Measurements from ENCODE around the gene UBR3.

UBR3 gene

DNA sequence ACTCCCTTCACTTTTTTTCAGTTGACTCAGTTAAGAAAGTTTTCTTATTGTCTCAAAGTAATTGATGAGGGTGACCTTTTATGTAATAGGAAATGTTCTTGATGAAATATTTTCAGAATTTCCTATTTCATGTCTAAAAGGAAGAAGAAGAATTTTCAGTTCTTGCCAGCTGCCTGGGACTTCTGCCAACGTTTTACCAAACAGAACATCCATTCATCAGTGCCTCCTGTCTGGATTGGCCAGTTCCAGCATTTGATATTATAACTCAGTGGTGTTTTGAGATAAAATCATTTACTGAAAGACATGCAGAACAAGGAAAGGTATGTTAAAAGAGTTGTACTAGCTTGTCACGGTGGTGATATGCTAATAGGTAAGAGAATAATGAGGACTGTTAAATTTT is 246.0 kb downstream of the UBR3 start:
- H3K27me3 ChIP-seq (ENCODE audit: insufficient read depth, poor library complexity, severe bottlenecking) = no peaks in the 10 kb centered on the region
- H3K4me3 ChIP-seq (replicated peaks; ENCODE audit: insufficient read depth, low read length) = no peak overlapping the region
- TF ChIP-seq POLR2AphosphoS5 (IDR thresholded peaks at IDR 0.05; ENCODE audit: low read depth) (no peak), GABPA (IDR thresholded peaks at IDR 0.05; ENCODE audit: low read depth) (no peak), SPI1 (IDR thresholded peaks at IDR 0.05; ENCODE audit: borderline replicate concordance, low read depth) (no peak)
- TF ChIP-seq, protein P1, sequence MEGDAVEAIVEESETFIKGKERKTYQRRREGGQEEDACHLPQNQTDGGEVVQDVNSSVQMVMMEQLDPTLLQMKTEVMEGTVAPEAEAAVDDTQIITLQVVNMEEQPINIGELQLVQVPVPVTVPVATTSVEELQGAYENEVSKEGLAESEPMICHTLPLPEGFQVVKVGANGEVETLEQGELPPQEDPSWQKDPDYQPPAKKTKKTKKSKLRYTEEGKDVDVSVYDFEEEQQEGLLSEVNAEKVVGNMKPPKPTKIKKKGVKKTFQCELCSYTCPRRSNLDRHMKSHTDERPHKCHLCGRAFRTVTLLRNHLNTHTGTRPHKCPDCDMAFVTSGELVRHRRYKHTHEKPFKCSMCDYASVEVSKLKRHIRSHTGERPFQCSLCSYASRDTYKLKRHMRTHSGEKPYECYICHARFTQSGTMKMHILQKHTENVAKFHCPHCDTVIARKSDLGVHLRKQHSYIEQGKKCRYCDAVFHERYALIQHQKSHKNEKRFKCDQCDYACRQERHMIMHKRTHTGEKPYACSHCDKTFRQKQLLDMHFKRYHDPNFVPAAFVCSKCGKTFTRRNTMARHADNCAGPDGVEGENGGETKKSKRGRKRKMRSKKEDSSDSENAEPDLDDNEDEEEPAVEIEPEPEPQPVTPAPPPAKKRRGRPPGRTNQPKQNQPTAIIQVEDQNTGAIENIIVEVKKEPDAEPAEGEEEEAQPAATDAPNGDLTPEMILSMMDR (IDR thresholded peaks at IDR 0.05; ENCODE audit: insufficient read depth, low read length) = no peak
- TF ChIP-seq, protein P2, sequence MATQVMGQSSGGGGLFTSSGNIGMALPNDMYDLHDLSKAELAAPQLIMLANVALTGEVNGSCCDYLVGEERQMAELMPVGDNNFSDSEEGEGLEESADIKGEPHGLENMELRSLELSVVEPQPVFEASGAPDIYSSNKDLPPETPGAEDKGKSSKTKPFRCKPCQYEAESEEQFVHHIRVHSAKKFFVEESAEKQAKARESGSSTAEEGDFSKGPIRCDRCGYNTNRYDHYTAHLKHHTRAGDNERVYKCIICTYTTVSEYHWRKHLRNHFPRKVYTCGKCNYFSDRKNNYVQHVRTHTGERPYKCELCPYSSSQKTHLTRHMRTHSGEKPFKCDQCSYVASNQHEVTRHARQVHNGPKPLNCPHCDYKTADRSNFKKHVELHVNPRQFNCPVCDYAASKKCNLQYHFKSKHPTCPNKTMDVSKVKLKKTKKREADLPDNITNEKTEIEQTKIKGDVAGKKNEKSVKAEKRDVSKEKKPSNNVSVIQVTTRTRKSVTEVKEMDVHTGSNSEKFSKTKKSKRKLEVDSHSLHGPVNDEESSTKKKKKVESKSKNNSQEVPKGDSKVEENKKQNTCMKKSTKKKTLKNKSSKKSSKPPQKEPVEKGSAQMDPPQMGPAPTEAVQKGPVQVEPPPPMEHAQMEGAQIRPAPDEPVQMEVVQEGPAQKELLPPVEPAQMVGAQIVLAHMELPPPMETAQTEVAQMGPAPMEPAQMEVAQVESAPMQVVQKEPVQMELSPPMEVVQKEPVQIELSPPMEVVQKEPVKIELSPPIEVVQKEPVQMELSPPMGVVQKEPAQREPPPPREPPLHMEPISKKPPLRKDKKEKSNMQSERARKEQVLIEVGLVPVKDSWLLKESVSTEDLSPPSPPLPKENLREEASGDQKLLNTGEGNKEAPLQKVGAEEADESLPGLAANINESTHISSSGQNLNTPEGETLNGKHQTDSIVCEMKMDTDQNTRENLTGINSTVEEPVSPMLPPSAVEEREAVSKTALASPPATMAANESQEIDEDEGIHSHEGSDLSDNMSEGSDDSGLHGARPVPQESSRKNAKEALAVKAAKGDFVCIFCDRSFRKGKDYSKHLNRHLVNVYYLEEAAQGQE (IDR thresholded peaks at IDR 0.05; ENCODE audit: insufficient replicate concordance, low read depth) = no peak
- peak in 1 of 2 experiments; percentile 17 for DNase-seq (ENCODE audit: low read depth in 1 of 2, low spot score in 1 of 2)
- peak overlapping the region; percentile 56 for H3K27ac ChIP-seq (replicated peaks)

DNA sequence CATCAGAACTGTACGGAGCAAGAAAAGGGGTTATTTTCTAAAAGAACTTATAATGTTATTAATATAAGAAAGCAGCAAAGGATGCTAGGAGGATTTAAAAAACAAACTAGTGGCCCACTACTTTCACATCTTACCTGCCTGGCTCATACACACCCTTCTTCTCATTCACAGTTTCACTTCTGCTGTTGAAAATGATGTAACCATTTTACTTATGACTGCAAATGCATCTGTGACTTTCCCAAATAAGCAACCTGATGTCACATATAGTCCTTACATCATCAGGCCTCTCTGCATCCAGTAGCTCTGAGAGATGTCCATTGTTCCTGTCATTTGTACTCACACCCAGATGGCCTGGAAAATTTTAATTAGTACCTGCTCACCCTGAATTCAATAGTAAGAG is 248.9 kb downstream of the UBR3 start:
- DNase-seq (ENCODE audit: low read depth in 1 of 2, low spot score in 1 of 2) = peak in 1 of 2 experiments; percentile 10
- TF ChIP-seq POLR2AphosphoS5 (IDR thresholded peaks at IDR 0.05; ENCODE audit: low read depth) = no peak
- TF ChIP-seq SPI1 (IDR thresholded peaks at IDR 0.05; ENCODE audit: borderline replicate concordance, low read depth) = no peak
- TF ChIP-seq, protein P1 (IDR thresholded peaks at IDR 0.05; ENCODE audit: insufficient read depth, low read length) = no peak
- TF ChIP-seq GABPA (IDR thresholded peaks at IDR 0.05; ENCODE audit: low read depth) = no peak
- TF ChIP-seq, protein P2 (IDR thresholded peaks at IDR 0.05; ENCODE audit: insufficient replicate concordance, low read depth) = no peak
- H3K27me3 ChIP-seq (ENCODE audit: insufficient read depth, poor library complexity, severe bottlenecking) = no peaks in the 10 kb centered on the region
- no peak overlapping the region for H3K27ac ChIP-seq (replicated peaks)
- H3K4me3 ChIP-seq (replicated peaks; ENCODE audit: insufficient read depth, low read length) = no peak overlapping the region

DNA sequence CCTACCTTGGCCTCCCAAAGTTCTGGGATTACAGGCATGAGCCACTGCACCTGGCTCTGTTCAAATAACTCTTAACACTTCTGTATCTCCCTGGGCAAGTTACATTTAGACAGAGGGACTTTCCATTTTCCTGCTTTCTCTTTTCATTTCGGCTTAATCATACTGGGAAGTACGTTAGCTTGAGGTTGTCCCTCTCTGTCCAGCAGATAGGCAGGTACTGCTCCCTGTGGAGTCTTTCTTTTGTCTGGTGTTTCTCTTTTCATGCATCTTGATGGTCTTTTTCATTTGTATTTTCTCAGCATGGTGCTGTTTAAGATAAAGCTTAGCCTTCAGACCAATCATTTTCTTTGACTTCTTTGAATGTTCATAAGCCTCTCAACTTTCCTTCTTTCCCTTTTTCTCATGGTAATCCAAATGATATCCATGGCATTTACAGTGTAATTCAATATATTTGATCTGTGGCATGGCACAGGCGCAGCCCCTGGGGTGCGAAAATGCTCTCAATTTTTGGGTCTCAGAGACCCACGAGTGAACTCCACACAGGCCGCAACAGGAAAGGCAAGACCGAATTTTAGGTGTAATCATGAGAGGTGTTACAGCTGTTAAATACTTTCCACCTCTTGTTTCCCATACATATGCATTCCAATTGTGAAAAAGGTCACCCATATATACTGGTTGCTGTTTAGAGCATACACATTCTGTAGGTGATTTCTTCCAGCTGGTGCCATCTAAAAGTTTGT is 250.7 kb downstream of the UBR3 start:
- Histone ChIP-seq H3K4me3 (replicated peaks; ENCODE audit: insufficient read depth, low read length) (no peak overlapping the region), H3K27me3 (ENCODE audit: insufficient read depth, poor library complexity, severe bottlenecking) (no peaks in the 10 kb centered on the region), H3K27ac (replicated peaks) (no peak overlapping the region)
- DNase-seq (ENCODE audit: low read depth in 1 of 2, low spot score in 1 of 2) = no peak
- no peak for TF ChIP-seq POLR2AphosphoS5 (IDR thresholded peaks at IDR 0.05; ENCODE audit: low read depth)
- no peak for TF ChIP-seq SPI1 (IDR thresholded peaks at IDR 0.05; ENCODE audit: borderline replicate concordance, low read depth)
- TF ChIP-seq, protein P1 (IDR thresholded peaks at IDR 0.05; ENCODE audit: insufficient read depth, low read length) = no peak
- TF ChIP-seq GABPA (IDR thresholded peaks at IDR 0.05; ENCODE audit: low read depth) = no peak
- TF ChIP-seq, protein P2 (IDR thresholded peaks at IDR 0.05; ENCODE audit: insufficient replicate concordance, low read depth) = no peak

Data from HL-60 (cell line).